GM10847 (cell line): ENCODE data around the gene GALNT16.

Experiments used
- POLR2A ChIP-seq: IDR thresholded peaks from 2 replicates; pipeline ENCODE4 v1.6.1; 2011; ENCODE audit not compliant: insufficient read length; ENCODE audit errors: extremely low read depth

GALNT16 gene

GRCh38 chr14:69404883-69405282 lies 144.9 kb downstream of the GALNT16 start:
- no peak for TF ChIP-seq POLR2A

GRCh38 chr14:69405762-69406161 lies 145.8 kb downstream of the GALNT16 start:
- TF ChIP-seq POLR2A = no peak
